NCI-H2196 treated with DMSO at 0.1 percent for 48 hours (cell line): ENCODE results near the gene HSP90B1.

Experiments
- DNase-seq: peaks from one replicate; lab custom pipeline; 2025; ENCODE audit not compliant: unreplicated experiment; lab: John Stamatoyannopoulos, UW

Gene HSP90B1

GRCh38 chr12:103930034-103930786, at the start of gene HSP90B1:
Gene HSP90B1, plus strand, starts transcription at chr12:103930410. Its CDS starts 106 bp downstream, at chr12:103930516.
- peak; percentile 99 for DNase-seq

GRCh38 chr12:103881261-103881660, 48.9 kb upstream of the HSP90B1 start:
- DNase-seq = no peak

- DNase-seq = no peak
These were observed 47.2 kb upstream of the HSP90B1 start for GRCh38 chr12:103882861-103883596.

DNA sequence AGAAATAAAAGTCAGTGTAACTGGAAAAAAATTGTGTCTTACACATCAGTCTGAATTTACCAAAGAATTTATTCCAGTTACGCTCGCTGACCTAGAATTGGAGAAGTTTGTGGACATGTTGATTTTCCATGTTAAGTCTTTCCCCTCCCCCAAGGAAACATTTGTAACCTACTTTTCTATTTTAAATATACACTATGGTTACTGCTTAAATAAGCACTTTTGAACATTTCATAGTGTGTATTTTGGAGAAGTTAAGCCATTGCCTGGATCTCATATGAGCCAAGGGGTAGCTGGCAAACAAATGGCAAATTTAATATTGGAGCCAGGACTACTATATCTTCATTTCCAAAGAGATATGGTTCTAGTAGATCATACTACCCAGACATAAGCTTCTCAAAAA, 46.3 kb upstream of the HSP90B1 start:
- no peak for DNase-seq

- DNase-seq = peak; percentile 13
These were observed 45.9 kb upstream of the HSP90B1 start for GRCh38 chr12:103884316-103884715.

- DNase-seq = no peak
These were observed 43.9 kb upstream of the HSP90B1 start for GRCh38 chr12:103886195-103886797.

DNA sequence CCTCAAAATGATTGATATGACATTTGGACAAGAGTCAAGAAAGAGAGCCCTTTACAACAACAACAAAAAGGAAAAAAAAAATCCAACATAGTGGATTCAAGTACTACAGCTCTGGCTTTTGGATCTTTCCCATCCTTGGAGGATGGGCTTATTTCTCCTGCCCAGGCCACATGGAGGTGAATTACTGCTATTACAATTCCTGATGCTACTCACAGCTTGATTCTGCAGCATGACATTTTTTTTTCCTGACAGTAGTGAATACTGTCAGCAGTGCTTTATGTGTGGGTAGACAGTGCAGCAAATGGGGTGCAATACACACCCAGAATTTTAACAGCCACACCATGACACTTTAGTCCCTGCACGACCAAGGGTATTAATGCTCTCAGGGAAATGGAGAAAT, 42.5 kb upstream of the HSP90B1 start:
- no peak for DNase-seq

GRCh38 chr12:103897316-103897715, 32.9 kb upstream of the HSP90B1 start:
- no peak for DNase-seq

GRCh38 chr12:103901518-103902173, 28.6 kb upstream of the HSP90B1 start:
- no peak for DNase-seq

DNA sequence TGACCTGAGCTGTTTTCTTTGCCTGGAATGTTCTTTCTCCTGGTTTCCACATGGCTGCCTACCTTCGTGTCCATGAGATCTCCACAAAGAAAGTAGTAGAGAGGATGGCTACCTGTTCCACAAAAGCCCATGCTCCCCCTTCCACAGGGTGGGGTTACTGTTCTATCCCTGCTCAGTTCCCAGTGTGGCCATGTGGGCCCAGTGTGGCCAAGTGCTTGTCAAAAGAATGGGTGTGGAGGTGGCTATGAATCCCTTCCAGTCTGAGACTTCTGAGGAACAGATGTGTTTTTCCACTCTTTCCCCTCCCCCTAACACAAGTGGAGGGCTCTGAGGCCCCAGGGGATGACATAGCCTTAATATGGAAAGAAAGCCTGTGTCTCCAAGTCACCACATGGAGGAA, 26.2 kb upstream of the HSP90B1 start:
- DNase-seq = no peak

GRCh38 chr12:103905730-103906349, 24.4 kb upstream of the HSP90B1 start:
- DNase-seq = no peak

GRCh38 chr12:103908246-103908541, 22.0 kb upstream of the HSP90B1 start:
- DNase-seq = no peak

DNA sequence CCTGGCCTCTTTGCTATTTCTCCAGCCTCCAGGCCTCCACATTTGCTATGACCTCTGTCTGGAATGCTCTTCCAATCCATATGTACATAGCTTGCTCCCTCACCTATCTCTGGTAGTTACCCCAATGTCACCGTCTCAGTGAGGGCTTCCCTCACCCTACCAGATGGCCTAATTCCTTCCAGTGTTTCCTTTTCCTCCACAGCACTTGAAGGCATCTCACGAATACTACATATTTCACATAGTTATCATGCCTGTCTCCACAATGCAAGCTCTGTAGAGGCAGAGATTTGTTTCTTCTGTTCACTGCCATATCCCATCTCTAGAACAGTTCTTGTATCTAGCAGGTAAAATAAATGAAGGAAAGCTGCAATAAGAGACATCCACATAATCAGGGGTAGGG, 21.3 kb upstream of the HSP90B1 start:
- no peak for DNase-seq

- DNase-seq = no peak
These were observed 20.4 kb upstream of the HSP90B1 start for GRCh38 chr12:103909811-103910210.

DNA sequence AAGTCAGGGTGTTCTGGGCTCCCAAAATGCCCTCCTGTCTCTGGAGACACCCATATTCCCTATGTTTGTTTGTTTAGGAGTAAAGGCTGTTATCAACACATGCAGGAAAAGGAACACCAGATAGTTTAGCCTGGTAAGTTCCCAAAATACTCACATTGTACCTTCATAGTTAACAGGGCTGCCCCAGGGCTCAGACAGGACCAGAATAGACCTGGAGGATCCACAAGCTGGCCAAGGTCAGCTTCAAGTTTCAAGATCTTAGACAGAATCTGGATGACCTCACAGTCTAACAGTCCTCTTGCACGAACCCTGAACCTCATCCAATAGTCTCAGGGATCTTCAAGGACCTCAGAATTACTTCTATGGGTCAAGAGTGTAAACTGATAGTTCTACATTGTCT, 18.1 kb upstream of the HSP90B1 start:
- DNase-seq = no peak

- DNase-seq = no peak
These were observed 17.1 kb upstream of the HSP90B1 start for GRCh38 chr12:103913100-103913499.

GRCh38 chr12:103915306-103915705, 14.9 kb upstream of the HSP90B1 start:
- DNase-seq = no peak

GRCh38 chr12:103917873-103918272, 12.3 kb upstream of the HSP90B1 start:
- DNase-seq = no peak

GRCh38 chr12:103924761-103925641, 5.2 kb upstream of the HSP90B1 start:
- peak; percentile 67 for DNase-seq

- no peak for DNase-seq
These were observed 1.5 kb upstream of the HSP90B1 start for GRCh38 chr12:103928682-103929045.
